Measurements from ENCODE around the gene UNC13D.

DNA sequence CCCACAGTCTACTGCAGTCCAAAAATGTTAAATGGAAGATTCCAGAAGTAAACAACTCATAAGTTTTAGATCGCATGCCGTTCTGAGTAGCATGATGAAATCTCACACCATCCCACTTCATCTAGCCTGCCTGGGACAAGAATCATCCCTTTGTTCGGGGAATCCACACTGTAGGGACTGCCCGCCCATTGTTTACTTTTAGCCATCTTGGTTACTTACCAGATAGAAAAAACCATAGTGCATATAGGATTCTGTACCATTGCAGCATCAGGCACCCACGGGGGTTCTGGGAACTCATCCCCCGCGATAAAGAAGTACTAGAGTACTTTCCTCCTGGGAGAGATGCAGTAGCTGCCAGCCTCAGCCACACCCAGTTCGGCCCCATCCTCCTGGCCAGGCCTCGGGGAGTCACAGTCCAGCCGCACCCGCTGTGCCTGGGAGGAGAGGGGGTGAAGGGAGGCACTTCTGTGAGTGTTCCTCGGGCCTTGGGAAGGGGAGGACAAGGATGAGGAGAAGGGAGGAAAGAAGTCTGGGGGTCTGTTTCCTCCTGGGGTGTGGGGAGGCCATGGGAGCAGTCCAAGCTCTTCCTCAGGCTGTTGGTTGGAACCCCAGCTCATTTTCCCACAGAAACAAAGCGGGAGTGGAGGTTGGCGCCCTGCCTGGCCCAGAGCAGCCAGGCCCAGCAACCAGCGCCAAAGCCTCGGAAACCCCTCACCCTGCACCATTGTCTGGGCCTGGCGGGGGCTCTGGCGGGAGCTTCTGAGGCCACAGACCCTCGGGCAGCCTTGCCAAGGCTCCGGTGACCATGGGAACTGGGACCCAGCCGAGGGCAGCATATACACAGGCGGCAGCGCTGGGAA lies 25.3 kb upstream of the UNC13D start:
- TF ChIP-seq POLR2A (IDR thresholded peaks at IDR 0.05; ENCODE audit: low read depth, low read length) (no peak), POLR2AphosphoS5 (IDR thresholded peaks at IDR 0.05; ENCODE audit: low read depth, low read length) (no peak)
